Effector memory CD4-positive, alpha-beta T cell (primary cell): Measurements from ENCODE around the gene TTLL5.

ENCODE experiments used
- DNase-seq, 3 donors: peaks; one replicate each; pipeline ENCODE4 v3.0.0-alpha.2; 2020
- H3K27ac ChIP-seq: 2 replicates; pipeline ENCODE4 v1.7.0; 2013; ENCODE audit warnings: mild to moderate bottlenecking, low read length, moderate library complexity; ENCODE audit not compliant: insufficient read depth, poor library complexity, severe bottlenecking
- H3K27me3 ChIP-seq: replicated peaks from 2 replicates; pipeline ENCODE4 v1.7.0; 2013; ENCODE audit warnings: mild to moderate bottlenecking, low read length; ENCODE audit not compliant: insufficient read depth, control insufficient read depth, poor library complexity, severe bottlenecking
- H3K36me3 ChIP-seq: 2 replicates; pipeline ENCODE4 v1.7.0; 2013; ENCODE audit warnings: mild to moderate bottlenecking, low read length, moderate library complexity; ENCODE audit not compliant: control insufficient read depth, insufficient read depth
- H3K4me1 ChIP-seq: 2 replicates; pipeline ENCODE4 v1.7.0; 2013; ENCODE audit warnings: low read length, mild to moderate bottlenecking; ENCODE audit not compliant: control insufficient read depth, insufficient read depth, poor library complexity, severe bottlenecking
- H3K4me3 ChIP-seq: 2 replicates; pipeline ENCODE4 v1.7.0; 2013; ENCODE audit warnings: low read length, low read depth, mild to moderate bottlenecking; ENCODE audit not compliant: insufficient read depth, poor library complexity, severe bottlenecking
- H3K9me3 ChIP-seq: 2 replicates; pipeline ENCODE4 v1.7.0; 2013; ENCODE audit warnings: mild to moderate bottlenecking, low read length, moderate library complexity; ENCODE audit not compliant: control insufficient read depth

The TTLL5 gene

GRCh38 chr14:75783602-75784313 is 122.7 kb downstream of the TTLL5 start:
- Histone ChIP-seq H3K27ac (no peak overlapping the region), H3K27me3 (no peaks in the 10 kb centered on the region), H3K4me3 (no peak overlapping the region), H3K4me1 (no peaks in the 10 kb centered on the region), H3K36me3 (peaks cover 4% of the 10 kb centered on the region), H3K9me3 (no peaks in the 10 kb centered on the region)
- DNase-seq = no peak

- Histone ChIP-seq H3K36me3 (peaks cover 4% of the 10 kb centered on the region), H3K27ac (no peak overlapping the region), H3K9me3 (no peaks in the 10 kb centered on the region), H3K4me3 (no peak overlapping the region), H3K27me3 (no peaks in the 10 kb centered on the region), H3K4me1 (no peaks in the 10 kb centered on the region)
- DNase-seq = no peak
Measured at GRCh38 chr14:75784314-75784686, 123.3 kb downstream of the TTLL5 start.

GRCh38 chr14:75793806-75794205 is 132.8 kb downstream of the TTLL5 start:
- no peak for DNase-seq
- no peaks in the 10 kb centered on the region for H3K27me3 ChIP-seq

GRCh38 chr14:75794615-75795038 is 133.6 kb downstream of the TTLL5 start:
- Histone ChIP-seq H3K27me3 (no peaks in the 10 kb centered on the region), H3K4me1 (no peaks in the 10 kb centered on the region), H3K36me3 (no peaks in the 10 kb centered on the region), H3K27ac (no peak overlapping the region), H3K9me3 (no peaks in the 10 kb centered on the region), H3K4me3 (no peak overlapping the region)
- DNase-seq = no peak

More at GRCh38 chr14:75793806-75794205, 132.8 kb downstream of the TTLL5 start:
- Histone ChIP-seq H3K4me3 (no peak overlapping the region), H3K9me3 (no peaks in the 10 kb centered on the region), H3K27ac (no peak overlapping the region), H3K4me1 (no peaks in the 10 kb centered on the region), H3K36me3 (no peaks in the 10 kb centered on the region)

GRCh38 chr14:75800792-75801191 is 139.7 kb downstream of the TTLL5 start:
- Histone ChIP-seq H3K27me3 (no peaks in the 10 kb centered on the region), H3K4me1 (no peaks in the 10 kb centered on the region), H3K27ac (no peak overlapping the region), H3K9me3 (no peaks in the 10 kb centered on the region), H3K4me3 (no peak overlapping the region), H3K36me3 (peaks cover 6% of the 10 kb centered on the region)
- DNase-seq = no peak

- no peak for DNase-seq
Measured at GRCh38 chr14:75802486-75802885, 141.4 kb downstream of the TTLL5 start.

GRCh38 chr14:75803765-75804164 is 142.7 kb downstream of the TTLL5 start:
- DNase-seq = no peak
- Histone ChIP-seq H3K27me3 (no peaks in the 10 kb centered on the region), H3K4me3 (no peak overlapping the region), H3K9me3 (no peaks in the 10 kb centered on the region), H3K27ac (no peak overlapping the region), H3K36me3 (peaks cover 6% of the 10 kb centered on the region), H3K4me1 (no peaks in the 10 kb centered on the region)

More at GRCh38 chr14:75802486-75802885, 141.4 kb downstream of the TTLL5 start:
- Histone ChIP-seq H3K4me1 (no peaks in the 10 kb centered on the region), H3K4me3 (no peak overlapping the region), H3K36me3 (peaks cover 6% of the 10 kb centered on the region), H3K27ac (no peak overlapping the region), H3K9me3 (no peaks in the 10 kb centered on the region), H3K27me3 (no peaks in the 10 kb centered on the region)

GRCh38 chr14:75804570-75805275 is 143.7 kb downstream of the TTLL5 start:
- no peaks in the 10 kb centered on the region for H3K27me3 ChIP-seq
- H3K4me1 ChIP-seq = no peaks in the 10 kb centered on the region

GRCh38 chr14:75805646-75806045 is 144.6 kb downstream of the TTLL5 start:
- no peak overlapping the region for H3K27ac ChIP-seq
- DNase-seq = no peak
- no peaks in the 10 kb centered on the region for H3K27me3 ChIP-seq
- H3K4me3 ChIP-seq = no peak overlapping the region
- no peaks in the 10 kb centered on the region for H3K9me3 ChIP-seq
- peaks cover 6% of the 10 kb centered on the region for H3K36me3 ChIP-seq
- H3K4me1 ChIP-seq = no peaks in the 10 kb centered on the region

More at GRCh38 chr14:75804570-75805275, 143.7 kb downstream of the TTLL5 start:
- Histone ChIP-seq H3K36me3 (peaks cover 6% of the 10 kb centered on the region), H3K9me3 (no peaks in the 10 kb centered on the region), H3K4me3 (no peak overlapping the region), H3K27ac (no peak overlapping the region)
- no peak for DNase-seq

- Histone ChIP-seq H3K27ac (no peak overlapping the region), H3K36me3 (peaks cover 6% of the 10 kb centered on the region), H3K4me3 (no peak overlapping the region), H3K4me1 (no peaks in the 10 kb centered on the region), H3K9me3 (no peaks in the 10 kb centered on the region), H3K27me3 (no peaks in the 10 kb centered on the region)
- no peak for DNase-seq
Measured at GRCh38 chr14:75806352-75806832, 145.3 kb downstream of the TTLL5 start.
